ENCODE results near the gene CACYBP. TPM values are rescaled to one million over a fixed set of nuclear protein-coding genes. Genes with fewer than 3 reads are reported as not detected.
A peak's percentile ranks its signal among the peaks of the same experiment; 100 is the strongest.

The CACYBP gene
- total and polyA plus RNA-seq, 2 experiments from 2014 or later = 209 to 453 TPM

DNA sequence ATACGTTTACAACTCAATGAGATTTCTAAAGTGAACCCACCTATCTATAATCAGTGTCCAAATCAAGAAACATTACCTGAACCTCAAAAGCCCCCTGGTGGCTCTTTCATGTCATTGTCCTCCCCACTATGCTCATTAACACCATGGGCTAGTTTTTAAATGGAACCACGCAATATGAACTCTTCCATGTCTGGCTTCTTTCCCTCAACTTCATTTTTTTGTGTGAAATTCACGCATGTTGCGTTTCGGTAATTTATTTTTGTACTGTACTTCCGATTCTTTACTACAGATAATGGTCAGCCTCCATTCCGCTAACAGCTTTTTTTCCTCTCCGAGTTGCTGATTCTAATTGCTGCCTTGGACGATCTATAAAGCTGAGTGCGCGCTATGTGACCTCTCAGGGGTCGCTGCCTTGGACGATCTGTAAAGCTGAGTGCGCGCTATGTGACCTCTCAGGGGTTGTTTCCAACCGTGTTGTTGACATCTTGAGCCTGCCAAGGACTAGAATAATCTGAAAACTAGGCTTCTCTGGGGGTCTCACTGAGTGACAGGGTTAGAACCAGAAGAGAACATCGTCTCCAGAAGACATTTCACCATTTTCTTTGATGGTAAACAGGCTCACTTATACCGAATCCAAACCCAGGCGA, 1.1 kb upstream of the CACYBP start:
- Histone ChIP-seq H3K27ac (ENCODE audit: low read depth) (peak overlapping the region; percentile 95), H3K79me2 (replicated peaks; ENCODE audit: insufficient read depth) (peaks cover 36% of the 10 kb centered on the region), H4K20me1 (replicated peaks; ENCODE audit: insufficient read depth) (peaks cover 24% of the 10 kb centered on the region), H3K27me3 (ENCODE audit: insufficient read depth) (no peaks in the 10 kb centered on the region), H3K9me2 (ENCODE audit: insufficient read depth) (no peaks in the 10 kb centered on the region), H3F3A (replicated peaks; ENCODE audit: low read depth) (no peaks in the 10 kb centered on the region), H3K4me2 (peak overlapping the region; percentile 87), H2AFZ (peak overlapping the region; percentile 6; the same call in 1 of the 2 replicates), H3K4me1 (ENCODE audit: insufficient read depth) (peaks cover 11% of the 10 kb centered on the region), H3K36me3 (ENCODE audit: insufficient read depth) (no peaks in the 10 kb centered on the region), H3K4me3 (peak overlapping the region; percentile 88)
- no peaks in the 10 kb centered on the region for H3K9me3 Mint-ChIP-seq
- ATAC-seq = peak; percentile 17
- H3K4me3 Mint-ChIP-seq = no peak overlapping the region
- no peak overlapping the region for H3K27ac Mint-ChIP-seq
- peaks cover 3% of the 10 kb centered on the region for H3K27me3 Mint-ChIP-seq (ENCODE audit: insufficient read depth, low read depth, poor library complexity)
- DNase-seq (ENCODE audit: low spot score) = peak; percentile 84
- H3K4me1 Mint-ChIP-seq = peaks cover 28% of the 10 kb centered on the region; the same call in 2 of the 3 replicates
- peaks cover 14% of the 10 kb centered on the region for H3K36me3 Mint-ChIP-seq (ENCODE audit: low read depth)
- TF ChIP-seq ZNF114 (CRISPR knock-in tag; IDR thresholded peaks at IDR 0.05) = no peak
- TF ChIP-seq, protein P1, sequence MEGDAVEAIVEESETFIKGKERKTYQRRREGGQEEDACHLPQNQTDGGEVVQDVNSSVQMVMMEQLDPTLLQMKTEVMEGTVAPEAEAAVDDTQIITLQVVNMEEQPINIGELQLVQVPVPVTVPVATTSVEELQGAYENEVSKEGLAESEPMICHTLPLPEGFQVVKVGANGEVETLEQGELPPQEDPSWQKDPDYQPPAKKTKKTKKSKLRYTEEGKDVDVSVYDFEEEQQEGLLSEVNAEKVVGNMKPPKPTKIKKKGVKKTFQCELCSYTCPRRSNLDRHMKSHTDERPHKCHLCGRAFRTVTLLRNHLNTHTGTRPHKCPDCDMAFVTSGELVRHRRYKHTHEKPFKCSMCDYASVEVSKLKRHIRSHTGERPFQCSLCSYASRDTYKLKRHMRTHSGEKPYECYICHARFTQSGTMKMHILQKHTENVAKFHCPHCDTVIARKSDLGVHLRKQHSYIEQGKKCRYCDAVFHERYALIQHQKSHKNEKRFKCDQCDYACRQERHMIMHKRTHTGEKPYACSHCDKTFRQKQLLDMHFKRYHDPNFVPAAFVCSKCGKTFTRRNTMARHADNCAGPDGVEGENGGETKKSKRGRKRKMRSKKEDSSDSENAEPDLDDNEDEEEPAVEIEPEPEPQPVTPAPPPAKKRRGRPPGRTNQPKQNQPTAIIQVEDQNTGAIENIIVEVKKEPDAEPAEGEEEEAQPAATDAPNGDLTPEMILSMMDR (conservative IDR thresholded peaks at IDR 0.05; ENCODE audit: low read depth in 2 of 2) = peak; percentile 73 to 90

DNA sequence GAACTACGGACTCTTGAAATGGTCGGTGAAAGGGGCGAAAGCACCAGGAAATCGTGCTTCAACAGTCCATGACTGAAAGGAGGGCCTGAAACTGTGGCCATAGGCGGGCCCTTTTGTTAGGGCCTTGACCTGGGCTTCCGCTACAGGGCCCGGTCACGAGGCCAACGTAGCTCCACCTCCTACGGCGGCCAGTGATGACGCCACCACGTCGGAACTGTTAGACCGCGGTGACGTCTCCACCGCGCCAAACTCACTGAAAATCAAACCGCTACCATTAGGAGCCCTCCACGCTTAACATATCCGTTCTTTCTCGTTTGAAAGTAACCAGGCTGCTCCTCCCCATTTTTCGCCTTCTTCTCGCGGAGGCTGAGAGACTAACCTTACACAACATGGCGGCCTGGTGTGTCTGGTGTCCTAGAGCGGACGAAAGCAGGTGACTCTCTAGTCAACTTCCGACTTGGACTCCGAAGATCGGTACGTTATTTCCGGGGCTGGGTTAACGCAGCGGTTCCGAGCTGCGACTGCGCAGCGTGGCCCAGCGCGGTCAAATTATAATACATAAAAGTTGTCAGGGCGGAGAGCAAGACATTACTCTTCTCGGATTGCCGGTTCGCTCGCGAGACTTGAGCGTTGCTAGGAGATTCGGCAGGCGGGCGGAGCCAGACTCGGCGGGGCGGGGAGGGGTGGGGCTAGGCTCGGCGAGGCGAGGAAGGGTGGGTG, 371 bp upstream of the CACYBP start:
- no peaks in the 10 kb centered on the region for H3K9me2 ChIP-seq (ENCODE audit: insufficient read depth)
- peak; percentile 97 for TF ChIP-seq CREB1 (CRISPR knock-in tag; IDR thresholded peaks at IDR 0.05; ENCODE audit: low read depth)
- TF ChIP-seq, protein P2, sequence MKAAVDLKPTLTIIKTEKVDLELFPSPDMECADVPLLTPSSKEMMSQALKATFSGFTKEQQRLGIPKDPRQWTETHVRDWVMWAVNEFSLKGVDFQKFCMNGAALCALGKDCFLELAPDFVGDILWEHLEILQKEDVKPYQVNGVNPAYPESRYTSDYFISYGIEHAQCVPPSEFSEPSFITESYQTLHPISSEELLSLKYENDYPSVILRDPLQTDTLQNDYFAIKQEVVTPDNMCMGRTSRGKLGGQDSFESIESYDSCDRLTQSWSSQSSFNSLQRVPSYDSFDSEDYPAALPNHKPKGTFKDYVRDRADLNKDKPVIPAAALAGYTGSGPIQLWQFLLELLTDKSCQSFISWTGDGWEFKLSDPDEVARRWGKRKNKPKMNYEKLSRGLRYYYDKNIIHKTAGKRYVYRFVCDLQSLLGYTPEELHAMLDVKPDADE (IDR thresholded peaks at IDR 0.05) = peak; percentile 83
- peak; percentile 97 for TF ChIP-seq POLR2AphosphoS5 (IDR thresholded peaks at IDR 0.05; ENCODE audit: low read depth)
- TF ChIP-seq STAT1 (IDR thresholded peaks at IDR 0.05; ENCODE audit: unreplicated experiment) = no peak
- TF ChIP-seq, protein P3, sequence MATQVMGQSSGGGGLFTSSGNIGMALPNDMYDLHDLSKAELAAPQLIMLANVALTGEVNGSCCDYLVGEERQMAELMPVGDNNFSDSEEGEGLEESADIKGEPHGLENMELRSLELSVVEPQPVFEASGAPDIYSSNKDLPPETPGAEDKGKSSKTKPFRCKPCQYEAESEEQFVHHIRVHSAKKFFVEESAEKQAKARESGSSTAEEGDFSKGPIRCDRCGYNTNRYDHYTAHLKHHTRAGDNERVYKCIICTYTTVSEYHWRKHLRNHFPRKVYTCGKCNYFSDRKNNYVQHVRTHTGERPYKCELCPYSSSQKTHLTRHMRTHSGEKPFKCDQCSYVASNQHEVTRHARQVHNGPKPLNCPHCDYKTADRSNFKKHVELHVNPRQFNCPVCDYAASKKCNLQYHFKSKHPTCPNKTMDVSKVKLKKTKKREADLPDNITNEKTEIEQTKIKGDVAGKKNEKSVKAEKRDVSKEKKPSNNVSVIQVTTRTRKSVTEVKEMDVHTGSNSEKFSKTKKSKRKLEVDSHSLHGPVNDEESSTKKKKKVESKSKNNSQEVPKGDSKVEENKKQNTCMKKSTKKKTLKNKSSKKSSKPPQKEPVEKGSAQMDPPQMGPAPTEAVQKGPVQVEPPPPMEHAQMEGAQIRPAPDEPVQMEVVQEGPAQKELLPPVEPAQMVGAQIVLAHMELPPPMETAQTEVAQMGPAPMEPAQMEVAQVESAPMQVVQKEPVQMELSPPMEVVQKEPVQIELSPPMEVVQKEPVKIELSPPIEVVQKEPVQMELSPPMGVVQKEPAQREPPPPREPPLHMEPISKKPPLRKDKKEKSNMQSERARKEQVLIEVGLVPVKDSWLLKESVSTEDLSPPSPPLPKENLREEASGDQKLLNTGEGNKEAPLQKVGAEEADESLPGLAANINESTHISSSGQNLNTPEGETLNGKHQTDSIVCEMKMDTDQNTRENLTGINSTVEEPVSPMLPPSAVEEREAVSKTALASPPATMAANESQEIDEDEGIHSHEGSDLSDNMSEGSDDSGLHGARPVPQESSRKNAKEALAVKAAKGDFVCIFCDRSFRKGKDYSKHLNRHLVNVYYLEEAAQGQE (IDR thresholded peaks at IDR 0.05; ENCODE audit: unreplicated experiment) = no peak
- no peak for TF ChIP-seq JUNB (IDR thresholded peaks at IDR 0.05; ENCODE audit: unreplicated experiment)
- TF ChIP-seq EZH2 (IDR thresholded peaks at IDR 0.05; ENCODE audit: low read depth, unreplicated experiment) = no peak

More for the DNA sequence above, 371 bp upstream of the CACYBP start:
- Histone ChIP-seq H2AFZ (peak overlapping the region; percentile 6; the same call in 1 of the 2 replicates), H4K20me1 (replicated peaks; ENCODE audit: insufficient read depth) (peaks cover 29% of the 10 kb centered on the region), H3K27me3 (ENCODE audit: insufficient read depth) (no peaks in the 10 kb centered on the region), H3K4me2 (peak overlapping the region; percentile 87), H3F3A (replicated peaks; ENCODE audit: low read depth) (no peaks in the 10 kb centered on the region), H3K36me3 (ENCODE audit: insufficient read depth) (no peaks in the 10 kb centered on the region; the same call in 1 of the 2 replicates), H3K79me2 (replicated peaks; ENCODE audit: insufficient read depth) (peaks cover 43% of the 10 kb centered on the region), H3K4me3 (peak overlapping the region; percentile 88), H3K4me1 (ENCODE audit: insufficient read depth) (peaks cover 11% of the 10 kb centered on the region), H3K27ac (ENCODE audit: low read depth) (peak overlapping the region; percentile 95)
- Mint-ChIP-seq H3K27me3 (ENCODE audit: insufficient read depth, low read depth, poor library complexity) (peaks cover 3% of the 10 kb centered on the region), H3K27ac (no peak overlapping the region), H3K4me1 (peaks cover 29% of the 10 kb centered on the region; the same call in 2 of the 3 replicates), H3K9me3 (no peaks in the 10 kb centered on the region), H3K36me3 (ENCODE audit: low read depth) (peaks cover 11% of the 10 kb centered on the region), H3K4me3 (no peak overlapping the region)
- peak; percentile 99 for DNase-seq (ENCODE audit: low spot score)
- peak; percentile 79 for ATAC-seq
